DMS153 (cell line): Measurements from ENCODE around the gene NCOA4.
"Not testable (repeated sequence)": the region's sequence is repeated elsewhere in the genome, so short reads cannot be mapped to it uniquely, and the experiment has no call there.

Experiments
- DNase-seq: peaks from one replicate; lab custom pipeline; 2025; lab: John Stamatoyannopoulos, UW

Gene NCOA4

DNA sequence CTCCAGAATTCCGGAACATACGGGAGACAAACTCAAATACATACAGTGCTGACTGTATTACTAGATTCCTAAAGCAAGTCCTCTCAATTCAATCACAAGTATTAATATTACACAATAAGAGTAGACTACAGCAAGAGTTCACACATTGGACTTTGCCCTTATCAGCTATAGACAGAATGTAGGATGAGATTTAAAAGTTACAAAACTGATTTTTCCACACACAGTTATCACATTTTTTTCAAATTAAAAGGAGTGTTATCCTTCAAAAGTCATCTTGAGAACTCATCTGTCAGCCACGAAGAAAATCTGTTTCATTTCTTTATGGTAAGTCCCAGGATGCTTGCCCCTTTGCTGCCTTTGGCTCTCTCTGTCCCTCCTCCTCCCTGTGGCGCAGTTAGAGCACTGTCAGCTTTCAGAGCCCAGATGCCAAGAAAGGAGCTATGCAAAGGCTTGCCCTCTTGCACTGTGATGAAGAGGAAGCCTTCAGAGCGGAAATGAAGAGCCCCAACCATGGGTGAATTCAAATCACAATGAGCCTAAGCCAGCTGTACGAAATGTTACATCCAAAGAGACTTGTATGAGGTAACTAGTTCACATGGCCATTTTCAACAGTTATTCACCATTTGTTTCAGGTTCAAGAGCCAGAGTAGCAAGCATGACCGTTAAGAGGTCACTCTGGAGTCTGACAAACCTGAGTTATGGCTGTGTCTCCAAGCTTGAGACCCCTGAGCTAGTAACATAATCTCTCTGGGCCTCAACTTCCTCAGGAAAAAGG lies 10.7 kb downstream of the NCOA4 start:
- no peak for DNase-seq

- DNase-seq, result no peak
These were observed 11.3 kb downstream of the NCOA4 start for GRCh38 chr10:46019177-46019528.

GRCh38 chr10:46018453-46019176 lies 11.8 kb downstream of the NCOA4 start:
- no peak for DNase-seq

GRCh38 chr10:46017733-46018132 lies 12.7 kb downstream of the NCOA4 start:
- DNase-seq, result no peak

DNA sequence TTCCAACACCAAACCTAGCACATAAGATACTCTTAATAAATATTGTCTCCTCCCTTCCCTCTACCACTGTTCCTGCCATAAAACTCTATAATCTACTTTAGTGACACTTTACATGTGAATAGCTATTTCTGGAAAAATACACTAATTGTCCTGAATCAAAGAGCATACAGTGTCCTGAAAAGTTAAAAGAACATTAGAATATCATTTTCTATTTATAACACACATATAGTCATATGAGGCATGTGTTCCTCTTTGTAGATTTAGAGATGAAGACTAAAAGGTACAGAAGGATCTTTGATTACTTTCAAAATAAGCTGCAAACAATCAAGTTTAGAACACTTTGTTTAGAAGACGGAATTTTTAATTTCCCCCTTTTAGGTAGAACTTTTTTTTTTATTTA lies 13.6 kb downstream of the NCOA4 start:
- no peak for DNase-seq

DNA sequence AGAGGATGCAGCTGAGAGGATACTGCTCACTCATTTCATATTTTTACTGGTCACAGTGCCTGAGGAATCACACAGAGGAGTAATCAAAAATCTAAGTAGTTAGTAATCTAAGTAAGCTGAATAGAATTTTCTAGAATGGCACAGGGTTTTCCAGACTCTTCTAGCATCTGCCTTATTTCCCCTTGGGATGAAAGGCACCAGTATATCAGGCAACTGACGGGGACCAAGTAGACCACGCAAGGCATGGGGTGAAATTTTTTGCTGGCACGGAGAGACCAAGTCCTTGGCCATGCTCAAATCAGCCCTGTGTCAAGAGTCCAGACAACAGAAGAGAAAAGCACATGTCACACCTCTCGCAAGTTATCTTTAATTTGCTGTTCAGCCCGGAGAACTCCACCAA lies 14.2 kb downstream of the NCOA4 start:
- no peak for DNase-seq

GRCh38 chr10:46014683-46015405 lies 15.6 kb downstream of the NCOA4 start:
- DNase-seq, result no peak

DNA sequence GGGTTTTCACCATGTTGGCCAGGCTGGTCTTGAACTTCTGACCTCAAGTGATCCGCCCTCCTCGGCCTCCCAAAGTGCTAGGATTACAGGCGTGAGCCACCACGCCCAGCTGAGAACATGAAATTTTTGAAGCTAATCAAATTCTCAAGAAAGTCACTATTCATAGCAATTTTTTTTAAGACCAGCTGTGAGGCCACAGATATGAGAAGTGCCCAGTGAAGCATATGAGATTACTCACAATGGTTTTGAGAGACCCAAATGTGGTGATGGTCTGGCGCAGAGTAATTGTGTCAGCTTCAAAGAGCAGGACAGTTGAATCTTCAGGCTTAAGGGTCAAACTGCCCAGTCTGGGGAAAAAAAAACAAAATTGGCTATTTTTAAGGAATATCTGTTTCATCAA lies 16.2 kb downstream of the NCOA4 start:
- DNase-seq, result no peak

- no peak for DNase-seq
These were observed 17.7 kb downstream of the NCOA4 start for GRCh38 chr10:46012746-46013145.

DNA sequence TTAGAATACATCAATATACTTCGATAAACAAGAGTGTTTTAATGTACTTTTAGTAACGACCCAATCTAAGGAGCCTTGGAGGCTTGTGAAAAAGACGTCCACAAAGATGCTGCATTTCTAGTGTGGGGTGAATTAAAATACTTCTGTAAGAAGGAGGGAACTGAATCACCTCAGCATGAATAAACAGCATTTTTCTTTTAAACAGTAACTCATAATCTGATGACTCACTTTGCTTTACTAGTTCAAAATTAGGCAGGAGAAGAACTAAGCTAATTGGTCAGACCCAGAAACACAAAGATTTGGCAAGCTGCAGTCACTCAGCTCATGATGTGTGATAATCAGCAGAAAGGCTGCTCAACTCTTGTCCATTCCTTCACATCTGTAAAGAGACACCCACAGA lies 24.2 kb downstream of the NCOA4 start:
- no peak for DNase-seq

DNA sequence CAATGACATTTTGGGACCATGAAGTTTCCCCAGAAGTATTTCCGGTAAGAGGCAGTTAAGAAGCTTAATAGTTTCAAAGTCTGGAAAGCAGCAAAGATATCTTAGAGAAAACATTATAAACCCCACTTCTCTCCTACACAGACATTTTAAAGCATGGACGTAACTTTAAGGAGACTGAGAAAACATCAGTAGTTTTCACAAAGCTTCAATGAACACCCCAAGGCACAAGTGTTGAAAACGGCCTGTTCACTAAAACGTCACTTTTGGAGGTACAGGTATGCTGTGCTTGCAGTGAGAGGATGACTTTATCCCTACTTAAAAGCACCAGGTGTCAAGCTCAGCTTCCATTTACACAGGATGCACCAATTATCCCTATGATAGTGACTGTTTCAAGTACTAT lies 25.0 kb downstream of the NCOA4 start:
- no peak for DNase-seq

DNA sequence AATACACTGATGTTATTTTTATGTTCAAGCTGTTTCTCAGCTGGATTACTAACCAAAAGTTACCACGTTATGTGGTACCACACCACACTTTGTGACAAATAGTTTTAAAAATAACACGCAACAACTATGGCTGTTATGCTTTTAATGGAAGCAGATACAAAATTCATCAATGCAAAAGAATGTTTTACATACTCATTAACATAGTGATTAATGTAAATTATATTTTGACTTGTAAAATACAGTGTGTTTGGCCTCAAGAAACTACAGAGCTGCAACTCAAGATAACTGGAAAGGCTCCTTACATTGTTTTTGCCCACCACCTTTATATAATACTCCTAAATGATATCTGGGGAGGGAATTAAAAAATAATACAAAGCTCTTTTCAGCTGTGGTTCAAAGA lies 25.5 kb downstream of the NCOA4 start:
- no peak for DNase-seq

DNA sequence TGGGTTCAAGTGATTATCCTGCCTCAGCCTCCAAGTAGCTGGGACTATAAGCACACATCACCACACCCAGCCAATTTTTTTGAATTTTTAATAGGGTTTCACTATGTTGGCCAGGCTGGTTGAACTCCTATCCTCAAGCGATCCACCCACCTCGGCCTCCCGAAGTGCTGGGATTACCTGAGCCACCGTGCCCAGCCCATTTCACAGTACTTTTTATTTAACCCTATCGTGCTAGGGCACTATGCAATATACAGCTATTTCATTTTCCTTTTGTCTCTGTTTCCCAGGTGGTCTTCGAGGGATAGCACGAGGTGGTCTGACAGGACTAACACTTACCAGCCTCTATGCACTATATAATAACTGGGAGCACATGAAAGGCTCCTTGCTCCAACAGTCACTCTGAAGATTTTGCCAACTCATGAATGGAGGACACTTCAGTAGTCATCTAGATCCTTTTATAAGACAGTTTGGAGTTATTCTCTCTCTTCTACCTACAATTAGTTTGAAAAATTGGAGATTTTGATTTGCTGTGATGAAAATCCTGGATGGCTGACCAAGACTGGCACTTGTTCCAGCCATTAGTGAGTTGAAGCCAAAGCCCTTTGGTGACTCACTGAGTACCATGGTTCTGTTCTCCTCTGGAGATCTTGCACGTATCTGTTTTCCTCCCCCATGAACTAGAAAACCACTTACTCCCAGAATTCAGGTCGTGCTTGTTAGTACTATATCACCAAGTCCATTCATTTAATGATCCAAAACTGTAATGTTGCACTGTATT lies 27.3 kb downstream of the NCOA4 start:
- DNase-seq, result no peak

- DNase-seq, result not testable (repeated sequence)
These were observed 28.2 kb downstream of the NCOA4 start for GRCh38 chr10:46002189-46002687.

DNA sequence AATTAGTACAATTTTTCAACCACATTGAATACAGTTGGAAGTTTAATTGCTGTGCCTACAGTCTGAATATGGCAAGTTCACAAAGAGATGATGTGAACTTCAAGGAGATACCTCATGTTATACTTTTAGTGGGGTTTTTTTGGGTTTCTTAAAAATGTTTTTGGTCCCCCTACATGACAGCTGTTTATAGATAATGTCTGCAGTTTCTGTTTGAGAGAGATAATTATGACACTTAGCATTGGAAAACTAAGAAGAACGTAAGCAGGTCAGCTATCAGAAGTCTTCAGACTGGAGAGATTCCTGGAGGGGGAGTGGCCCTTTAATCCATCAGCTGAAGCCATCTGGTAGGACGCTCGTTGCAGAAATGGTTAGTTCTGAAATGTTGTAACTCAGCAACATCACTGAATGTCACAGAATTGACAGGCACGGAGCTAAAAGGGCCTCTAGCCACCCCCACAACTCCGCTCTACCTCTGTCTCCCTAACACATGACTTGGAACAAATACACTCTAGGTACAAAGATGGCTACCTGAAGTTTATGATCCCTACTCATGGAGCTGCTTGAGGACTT lies 29.2 kb downstream of the NCOA4 start:
- DNase-seq, result no peak

DNA sequence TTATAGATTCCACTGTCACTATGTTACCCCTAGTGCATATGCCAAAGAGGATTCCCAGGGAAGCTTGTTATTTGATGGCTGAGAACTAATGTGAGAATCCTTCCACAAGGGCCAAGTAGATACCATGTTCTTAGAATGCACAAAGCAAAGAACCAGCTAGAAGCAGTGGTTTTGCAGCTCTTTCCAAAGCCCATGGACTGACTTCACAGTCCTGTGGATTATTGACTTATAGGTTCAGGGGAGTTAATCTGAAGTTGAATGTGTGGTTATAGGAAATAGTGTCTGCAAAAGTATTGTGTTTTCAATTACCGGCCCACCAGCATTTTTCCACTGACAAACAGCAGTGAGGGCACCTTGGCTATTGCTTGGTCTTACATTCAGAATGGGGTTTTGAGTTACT lies 29.9 kb downstream of the NCOA4 start:
- DNase-seq, result no peak

- DNase-seq, result not testable (repeated sequence)
These were observed 30.5 kb downstream of the NCOA4 start for GRCh38 chr10:45999955-46000354.

GRCh38 chr10:45997994-45998763 lies 32.2 kb downstream of the NCOA4 start:
- DNase-seq, result no peak

- DNase-seq, result no peak
These were observed 32.9 kb downstream of the NCOA4 start for GRCh38 chr10:45997557-45997956.

GRCh38 chr10:45985590-45985989 lies 44.8 kb downstream of the NCOA4 start:
- DNase-seq, result not testable (repeated sequence)

- DNase-seq, result not testable (repeated sequence)
These were observed 46.0 kb downstream of the NCOA4 start for GRCh38 chr10:45984473-45984872.
